Measurements from ENCODE around the gene CEPT1. TPM values are rescaled to one million over a fixed set of nuclear protein-coding genes. Genes with fewer than 3 reads are reported as not detected.
A peak's percentile ranks its signal among the peaks of the same experiment; 100 is the strongest.

CEPT1 gene
- total RNA-seq, 4 donors from 2014 or later = 30.3 to 37.8 (median 32.8) TPM

- no peaks in the 10 kb centered on the region for H3K4me1 ChIP-seq
- peaks cover 0 to 3% (median 0%) of the 10 kb centered on the region in 3 donors for H3K36me3 ChIP-seq
- no peak overlapping the region for H3K27ac ChIP-seq
- no peak for TF ChIP-seq EP300 (IDR thresholded peaks at IDR 0.05)
- no peak for TF ChIP-seq CTCF (IDR thresholded peaks at IDR 0.05)
- no peak for TF ChIP-seq POLR2A (IDR thresholded peaks at IDR 0.05)
- WGBS, 2 donors = 80 to 90% methylated on average over 2 of the region's 2 CpGs
- DNase-seq (ENCODE audit: low spot score in 2 of 2) = no peak
- no peak overlapping the region for H3K4me3 ChIP-seq
- H3K27me3 ChIP-seq = no peaks in the 10 kb centered on the region
- peaks cover 0 to 50% (median 4%) of the 10 kb centered on the region in 4 donors for H3K9me3 ChIP-seq
Observed at GRCh38 chr1:111104981-111105380, 35.0 kb upstream of the CEPT1 start.

GRCh38 chr1:111110197-111110899 lies 29.7 kb upstream of the CEPT1 start:
- Histone ChIP-seq H3K9me3 (peaks cover 0 to 26% (median 0%) of the 10 kb centered on the region in 4 donors), H3K27ac (no peak overlapping the region), H3K4me3 (no peak overlapping the region), H3K27me3 (no peaks in the 10 kb centered on the region), H3K4me1 (no peaks in the 10 kb centered on the region), H3K36me3 (peaks cover 0 to 32% (median 0%) of the 10 kb centered on the region in 3 donors)
- TF ChIP-seq CTCF (IDR thresholded peaks at IDR 0.05) (no peak), EP300 (IDR thresholded peaks at IDR 0.05) (no peak), POLR2A (IDR thresholded peaks at IDR 0.05) (no peak)
- 94 to 100% methylated on average over 1 of the region's 1 CpG for WGBS, 2 donors
- DNase-seq (ENCODE audit: low spot score in 2 of 2) = no peak

- Histone ChIP-seq H3K4me3 (no peak overlapping the region), H3K27ac (no peak overlapping the region), H3K4me1 (no peaks in the 10 kb centered on the region), H3K27me3 (no peaks in the 10 kb centered on the region), H3K36me3 (peaks cover 4 to 71% (median 4%) of the 10 kb centered on the region in 3 donors), H3K9me3 (no peaks in the 10 kb centered on the region)
- TF ChIP-seq CTCF (IDR thresholded peaks at IDR 0.05) (no peak), POLR2A (IDR thresholded peaks at IDR 0.05) (no peak), EP300 (IDR thresholded peaks at IDR 0.05) (no peak)
- 94% methylated on average over 2 of the region's 2 CpGs for WGBS, 2 donors
- no peak for DNase-seq (ENCODE audit: low spot score in 2 of 2)
Observed at GRCh38 chr1:111116496-111116895, 23.5 kb upstream of the CEPT1 start.

GRCh38 chr1:111126354-111126753 lies 13.7 kb upstream of the CEPT1 start:
- Histone ChIP-seq H3K9me3 (no peaks in the 10 kb centered on the region), H3K4me1 (peaks cover 0 to 8% (median 0%) of the 10 kb centered on the region in 4 donors), H3K27me3 (no peaks in the 10 kb centered on the region), H3K4me3 (no peak overlapping the region), H3K36me3 (peaks cover 0 to 69% (median 5%) of the 10 kb centered on the region in 3 donors), H3K27ac (no peak overlapping the region)
- no peak for DNase-seq (ENCODE audit: low spot score in 2 of 2)
- 100% methylated on average over 1 of the region's 1 CpG for WGBS, 2 donors
- TF ChIP-seq EP300 (IDR thresholded peaks at IDR 0.05) = no peak
- no peak for TF ChIP-seq POLR2A (IDR thresholded peaks at IDR 0.05)
- TF ChIP-seq CTCF (IDR thresholded peaks at IDR 0.05) = no peak

GRCh38 chr1:111127923-111128643 lies 11.9 kb upstream of the CEPT1 start:
- WGBS, 2 donors = 78 to 83% methylated on average over 3 of the region's 3 CpGs
- DNase-seq (ENCODE audit: low spot score in 2 of 2) = no peak
- H3K4me1 ChIP-seq = peaks cover 0 to 8% (median 0%) of the 10 kb centered on the region in 4 donors
- H3K4me3 ChIP-seq = no peak overlapping the region
- H3K27ac ChIP-seq = no peak overlapping the region
- no peaks in the 10 kb centered on the region for H3K9me3 ChIP-seq
- TF ChIP-seq POLR2A (IDR thresholded peaks at IDR 0.05) (no peak), CTCF (IDR thresholded peaks at IDR 0.05) (no peak), EP300 (IDR thresholded peaks at IDR 0.05) (peak in 1 of 2 donors; percentile 53)
- H3K27me3 ChIP-seq = no peaks in the 10 kb centered on the region
- H3K36me3 ChIP-seq = peaks cover 0 to 63% (median 5%) of the 10 kb centered on the region in 3 donors

Data from tibial nerve (tissue), 4 donors.